Fibroblast of peridontal ligament (primary cell): ENCODE measurements around the gene C1orf116.

ENCODE experiments used
- DNase-seq: peaks from one replicate; pipeline ENCODE4 v3.0.0-alpha.2; 2010; ENCODE audit errors: extremely low read depth

Gene C1orf116

DNA sequence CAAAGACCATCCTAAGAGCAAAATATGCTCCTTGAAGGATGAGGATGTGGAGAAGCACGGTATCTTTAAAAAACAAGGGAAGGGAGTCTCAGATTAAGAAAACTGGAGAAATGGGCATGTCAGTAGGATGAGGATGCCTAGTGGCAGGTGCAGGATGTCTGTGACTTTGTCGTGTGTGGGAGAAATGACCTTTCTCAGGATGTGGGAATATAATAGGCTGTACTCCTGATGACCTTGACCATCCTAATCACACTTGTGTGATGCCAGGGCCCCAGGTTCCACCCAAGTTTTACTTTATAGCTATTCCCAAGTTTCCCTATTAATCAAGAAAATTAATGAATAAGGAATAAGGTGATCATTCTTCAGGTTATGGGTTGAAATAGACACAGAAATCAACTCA, 12.9 kb downstream of the C1orf116 start:
- DNase-seq: no peak

DNA sequence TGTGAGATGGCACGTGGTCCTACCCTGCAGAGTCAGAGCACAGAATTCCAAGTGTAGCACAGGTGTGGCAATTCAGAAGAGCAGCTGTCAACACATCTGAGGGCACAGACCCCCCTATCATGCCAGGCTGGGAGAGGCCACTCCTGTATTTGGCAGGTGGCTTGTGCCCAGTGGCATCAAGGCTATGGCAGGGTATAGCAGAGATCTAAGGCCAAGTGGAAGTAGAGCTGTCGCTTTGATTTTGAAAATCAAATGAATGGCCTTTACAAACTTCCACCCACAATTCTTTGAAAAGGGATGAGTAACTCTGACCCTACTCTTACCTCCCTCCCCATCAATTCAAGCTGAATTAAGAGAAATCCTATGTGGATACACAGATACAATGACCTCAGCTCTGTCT, 13.4 kb downstream of the C1orf116 start:
- no peak for DNase-seq

DNA sequence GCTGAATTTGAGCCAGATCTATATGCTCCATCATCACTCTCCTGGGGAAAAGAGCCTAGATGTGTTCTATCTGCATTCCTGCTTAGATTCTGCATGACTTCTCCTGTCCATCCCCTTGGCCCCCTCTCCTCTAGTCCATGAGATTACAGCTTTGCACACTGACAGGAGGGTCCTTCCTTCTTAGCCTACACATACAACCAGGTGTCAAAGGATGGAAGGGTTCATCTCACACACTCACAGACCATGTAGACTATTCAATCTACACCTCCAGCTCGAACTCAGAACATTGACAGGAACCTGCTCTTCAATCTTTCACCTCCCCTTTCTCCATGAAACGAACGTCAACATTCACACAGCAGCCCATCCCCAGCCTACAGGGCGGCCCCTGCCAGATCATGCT, 13.8 kb downstream of the C1orf116 start:
- no peak for DNase-seq

DNA sequence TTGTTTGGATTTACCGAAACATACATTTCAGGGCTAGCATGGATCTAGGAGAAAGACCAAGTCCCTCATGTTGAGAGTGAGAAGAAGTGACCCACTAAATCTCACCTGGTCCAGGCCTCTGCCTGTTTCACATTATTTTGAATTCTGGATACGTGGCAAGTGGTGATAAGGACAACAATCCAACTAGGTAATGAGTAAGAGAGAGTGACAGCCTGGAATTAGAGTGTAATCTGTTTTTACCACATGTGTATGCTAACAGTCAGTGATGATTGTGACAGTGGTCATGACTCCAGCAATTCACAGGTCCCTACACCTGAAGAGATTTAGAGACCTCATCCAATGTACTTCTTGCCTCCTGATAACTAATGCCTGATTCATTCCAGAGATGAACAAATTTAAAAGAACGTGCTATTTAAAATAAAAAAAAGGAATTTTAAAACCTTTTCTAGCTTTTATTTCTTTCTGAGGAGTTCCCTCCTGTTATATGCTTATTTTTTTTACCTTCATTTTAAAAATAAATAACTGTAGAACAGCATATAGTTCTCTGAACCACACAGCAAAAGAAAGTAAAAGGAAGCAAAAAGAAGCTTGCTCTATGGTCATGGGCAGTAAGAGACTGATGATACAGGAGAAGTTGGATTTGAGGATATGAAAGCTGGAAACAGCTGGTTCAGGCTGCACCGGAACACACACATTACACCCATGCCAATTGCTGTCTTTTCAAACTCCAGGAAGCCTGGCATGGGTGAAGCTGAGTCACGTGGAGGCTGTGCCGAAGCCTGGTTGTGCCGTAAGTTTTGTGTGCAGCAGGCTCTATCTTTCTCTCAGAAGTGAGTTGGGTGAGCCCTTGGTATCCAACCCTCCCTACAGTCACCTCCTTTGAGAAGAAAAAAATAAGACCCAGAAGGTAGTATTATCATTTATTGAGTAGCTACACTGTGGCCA, 14.7 kb downstream of the C1orf116 start:
- no peak for DNase-seq

DNA sequence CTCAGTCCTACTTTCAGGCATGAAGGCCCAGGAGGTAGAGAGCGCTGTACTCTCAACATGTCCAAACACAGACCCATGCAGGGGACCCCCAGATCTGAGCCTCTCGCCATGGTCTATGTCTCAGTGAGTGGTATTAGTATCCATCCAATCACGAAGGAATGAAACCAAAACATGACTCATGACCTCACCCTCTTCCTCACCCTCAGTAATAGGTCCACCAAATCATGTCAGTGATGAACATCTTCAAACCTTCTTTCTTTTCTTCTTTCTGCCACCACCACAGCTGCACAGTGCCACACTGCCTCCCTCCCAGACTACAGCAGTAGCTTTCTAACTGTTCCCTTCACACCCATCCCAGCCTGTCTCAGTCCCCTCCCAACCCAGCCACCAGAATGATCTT, 16.8 kb downstream of the C1orf116 start:
- DNase-seq: no peak

- DNase-seq: no peak
Observed at GRCh38 chr1:207014728-207015127, 17.8 kb downstream of the C1orf116 start.

GRCh38 chr1:207013321-207014085, 19.1 kb downstream of the C1orf116 start:
- no peak for DNase-seq

DNA sequence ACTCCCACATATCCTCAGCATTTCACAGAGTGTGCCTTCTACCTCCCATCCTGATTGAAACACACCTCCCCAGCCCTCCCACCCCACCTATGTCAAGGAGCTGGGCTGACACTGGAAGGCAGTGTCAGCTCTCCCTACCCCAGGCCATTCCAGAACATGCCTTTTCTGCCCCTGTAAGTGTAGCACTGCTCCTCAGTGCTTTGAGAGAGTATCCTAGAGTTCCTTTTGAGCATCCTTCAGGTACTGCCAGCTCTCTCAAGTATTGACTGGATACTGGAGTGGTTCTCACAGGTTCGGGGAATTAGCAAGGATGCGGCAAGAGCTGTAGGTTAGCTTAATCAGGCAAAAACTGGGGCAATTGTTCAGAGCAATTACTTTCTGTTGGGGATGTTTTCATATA, 21.8 kb downstream of the C1orf116 start:
- DNase-seq: no peak

GRCh38 chr1:207009945-207010344, 22.6 kb downstream of the C1orf116 start:
- no peak for DNase-seq

DNA sequence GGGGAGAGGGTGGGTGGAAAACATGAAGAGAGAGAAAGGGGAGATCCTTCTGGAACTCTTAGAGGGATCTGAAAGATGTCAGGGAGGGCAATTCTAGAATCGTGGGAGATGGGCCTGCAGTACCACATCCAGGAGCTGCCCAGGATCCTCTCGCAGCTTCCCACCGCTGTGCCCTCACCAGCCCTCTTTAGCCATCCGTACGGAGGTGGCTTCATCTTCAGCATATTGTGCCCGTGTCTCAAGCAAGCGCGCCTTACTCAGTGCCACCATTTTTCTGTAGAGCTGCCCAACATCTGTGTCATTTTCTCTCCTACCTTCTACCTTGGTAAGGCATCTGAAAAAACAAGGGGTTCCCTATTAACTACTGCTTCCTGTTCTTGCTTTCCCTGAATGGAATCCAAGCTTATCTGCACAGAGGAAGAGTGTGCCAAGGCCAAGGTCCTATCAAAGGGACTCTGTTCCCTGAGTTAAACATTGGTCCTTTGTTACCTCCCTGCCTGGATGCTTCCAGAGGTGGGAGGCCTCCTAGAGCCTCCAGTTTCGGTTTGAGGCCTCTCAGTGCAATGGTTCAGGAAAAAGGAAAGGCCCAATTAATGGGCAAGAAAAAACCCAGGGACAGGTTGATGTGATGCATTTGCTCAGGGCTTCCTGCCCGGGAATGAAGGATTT, 23.2 kb downstream of the C1orf116 start:
- DNase-seq: no peak

- DNase-seq: peak; percentile 63
Observed at GRCh38 chr1:207007352-207008033, 25.1 kb downstream of the C1orf116 start.

- DNase-seq: no peak
Observed at GRCh38 chr1:207006914-207007313, 25.6 kb downstream of the C1orf116 start.

DNA sequence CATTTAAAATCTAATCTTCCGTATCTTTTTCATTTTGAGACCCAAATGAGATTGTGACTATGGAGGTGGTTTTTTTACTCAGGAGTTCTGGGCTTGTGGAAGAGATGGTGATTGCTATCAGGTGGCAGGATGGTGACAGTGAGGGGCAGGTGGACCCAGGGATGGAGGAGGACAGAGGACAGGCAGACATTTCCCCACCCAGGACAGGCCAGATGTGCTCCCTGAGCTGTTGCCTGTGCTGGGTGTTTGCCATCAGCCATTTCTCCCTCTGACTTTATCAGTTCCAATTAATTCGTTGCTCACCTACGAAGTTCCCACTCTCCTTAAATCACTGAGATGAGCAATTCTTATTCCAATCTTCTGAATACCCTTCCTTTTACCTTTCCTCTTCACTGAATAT, 26.5 kb downstream of the C1orf116 start:
- DNase-seq: no peak

DNA sequence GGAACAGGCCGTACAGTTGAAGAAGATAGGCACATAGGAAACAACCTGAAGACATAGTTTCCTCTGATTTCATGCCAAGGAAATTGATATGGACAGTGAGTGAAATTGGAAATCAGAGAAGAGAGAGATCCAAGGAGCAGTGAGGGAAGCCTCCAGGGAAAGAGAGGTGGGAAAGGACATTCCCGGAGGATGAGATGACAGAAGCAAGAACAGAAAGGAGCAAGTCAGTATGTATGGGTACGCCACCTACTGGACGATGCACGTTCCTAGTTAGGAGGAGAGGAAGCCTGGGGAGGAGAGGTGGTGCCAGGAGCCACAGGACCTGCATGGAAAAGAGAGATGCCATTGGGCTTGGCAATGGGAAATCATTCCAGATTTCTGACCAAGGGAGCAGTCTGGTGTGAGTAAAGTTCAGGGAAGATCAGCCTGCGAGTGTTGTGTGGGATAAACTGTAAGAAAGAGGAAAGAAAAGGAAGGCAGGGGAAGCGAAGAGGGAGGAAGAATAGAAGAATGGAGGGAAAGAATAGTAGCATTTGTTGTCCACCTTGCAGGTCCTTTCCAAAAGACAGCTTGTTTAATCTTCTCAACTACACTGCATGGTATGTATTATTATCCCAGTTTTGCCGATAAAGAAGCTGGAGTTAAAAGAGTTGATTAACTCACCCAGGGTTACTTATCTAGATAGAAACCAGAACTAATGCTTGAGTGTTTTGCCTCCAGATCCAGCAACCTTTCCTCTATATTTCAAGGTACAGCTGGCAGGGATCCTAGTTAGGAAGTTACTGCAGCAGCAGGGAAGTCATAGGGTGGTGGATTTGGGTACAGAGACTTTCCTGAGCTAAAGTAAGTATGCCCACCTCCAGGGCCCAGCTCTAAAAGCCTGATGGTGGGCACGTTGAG, 27.4 kb downstream of the C1orf116 start:
- DNase-seq: peak; percentile 45

GRCh38 chr1:207003210-207003609, 29.3 kb downstream of the C1orf116 start:
- DNase-seq: no peak

- no peak for DNase-seq
Observed at GRCh38 chr1:207002724-207003146, 29.8 kb downstream of the C1orf116 start.

GRCh38 chr1:207001492-207002245, 30.9 kb downstream of the C1orf116 start:
- no peak for DNase-seq

DNA sequence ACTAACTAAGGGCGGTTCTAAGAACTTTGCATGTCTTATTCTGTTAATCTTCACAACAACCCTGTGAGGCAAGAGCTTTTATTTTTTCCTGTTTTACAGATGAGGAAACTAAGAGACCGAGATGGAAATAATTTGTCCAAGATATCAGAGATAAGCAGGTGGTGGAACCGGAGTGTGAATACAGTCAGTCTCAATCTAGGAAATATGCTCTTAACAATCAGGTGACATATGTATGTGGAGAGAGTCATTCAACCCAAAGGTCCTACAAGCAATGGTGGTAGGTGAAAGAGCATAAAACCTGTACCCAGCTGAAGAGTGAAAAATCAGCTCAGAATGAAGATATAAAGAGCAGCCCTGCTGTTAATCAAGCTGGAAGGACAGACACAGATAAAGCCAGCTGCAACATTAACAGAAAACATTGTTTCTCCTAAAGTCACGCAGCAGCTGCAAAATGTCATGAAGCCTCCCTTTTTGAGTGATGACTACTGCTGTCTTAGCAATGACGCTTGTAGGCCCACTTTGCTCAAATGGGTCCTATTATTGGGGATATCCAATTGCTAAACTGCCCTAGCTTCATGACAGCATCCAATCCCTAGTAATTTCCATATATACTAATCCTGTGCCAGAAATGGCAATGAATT, 31.8 kb downstream of the C1orf116 start:
- DNase-seq: no peak

- no peak for DNase-seq
Observed at GRCh38 chr1:206998816-206999215, 33.7 kb downstream of the C1orf116 start.
